Upper lobe of left lung (tissue), 6 donors: ENCODE results near the gene BRPF3. TPM values are rescaled to one million over a fixed set of nuclear protein-coding genes. Genes with fewer than 3 reads are reported as not detected.

Experiments
- ATAC-seq, 2 donors: fragments of 200-7000 bp; cut with Tn5 transposase; one replicate each; pipeline ENCODE4 v1.9.1; 2022; ENCODE audit warnings: mild to moderate bottlenecking in 2 of 2, moderate library complexity in 2 of 2; ENCODE audit not compliant: low FRiP score in 2 of 2
- DNase-seq, 2 donors: peaks; one replicate each; pipeline ENCODE4 v3.0.0-alpha.2; 2019 to 2020
- H3K27ac ChIP-seq, 4 donors: fragments of 200-600 bp; sonication (generic); one replicate each; pipeline ENCODE4 v1.5.1; 2016 to 2019
- H3K27me3 ChIP-seq, 4 donors: fragments of 200-600 bp; sonication (generic); one replicate each; pipeline ENCODE4 v1.5.1; 2017 to 2019
- H3K36me3 ChIP-seq, 4 donors: fragments of 200-600 bp; sonication (generic); one replicate each; pipeline ENCODE4 v1.5.1; 2016 to 2019
- H3K4me1 ChIP-seq, 4 donors: fragments of 200-600 bp; sonication (generic); one replicate each; pipeline ENCODE4 v1.5.1; 2018 to 2019
- H3K4me3 ChIP-seq, 4 donors: fragments of 200-600 bp; sonication (generic); one replicate each; pipeline ENCODE4 v1.5.1; 2017 to 2019; ENCODE audit warnings: mild to moderate bottlenecking in 2 of 4, moderate library complexity in 1 of 4
- H3K9me3 ChIP-seq, 4 donors: fragments of 200-600 bp; sonication (generic); one replicate each; pipeline ENCODE4 v1.5.1; 2018 to 2019
- CTCF ChIP-seq, 6 experiments: fragments of 450-650 bp in 4 of 6; fragments of 200-600 bp in 2 of 6; sonication (generic) in 2 of 6; IDR thresholded peaks; one replicate each; pipeline ENCODE4 v1.5.1; 2016 to 2019; ENCODE audit warnings: antibody characterized with exemption in 6 of 6
- EP300 ChIP-seq, 4 donors: sonication (generic); formaldehyde crosslinking; IDR thresholded peaks; one replicate each; pipeline ENCODE4 v1.5.1; 2017; ENCODE audit warnings: antibody characterized with exemption in 4 of 4, control low read depth in 2 of 4
- POLR2A ChIP-seq, 4 donors: fragments of 450-650 bp; IDR thresholded peaks; one replicate each; pipeline ENCODE4 v1.5.1; 2016 to 2017; ENCODE audit warnings: antibody characterized with exemption in 4 of 4, mild to moderate bottlenecking in 2 of 4
- POLR2AphosphoS5 ChIP-seq, 2 donors: sonication (generic); formaldehyde crosslinking; IDR thresholded peaks; one replicate each; pipeline ENCODE4 v1.5.1; 2017; ENCODE audit warnings: antibody characterized with exemption in 2 of 2
- WGBS, 2 donors: methylation state at CpG; one replicate each; pipeline ENCODE4 v1.1.5; 2017 to 2018; 5-methylcytosine and 5-hydroxymethylcytosine counted together
- total RNA-seq, 6 donors: library from RNA; depleted of rRNA in 4 of 6; stranded (reverse); fragments of >200 nt in 4 of 6; gene quantifications; one replicate each; pipeline versions ENCODE4 v1.1.0 to v1.2.1, GENCODE V29; 2016 to 2021
- donor health status: DM: no; HTN: no; CAD: no; lungs with moderate emphysema.
- donor health status: DM: no; HTN: yes; CAD: no; lungs with severe emphysema.

BRPF3 gene
- total RNA-seq, 6 donors from 2014 or later: 23.7 to 37.4 (median 33.4) TPM

DNA sequence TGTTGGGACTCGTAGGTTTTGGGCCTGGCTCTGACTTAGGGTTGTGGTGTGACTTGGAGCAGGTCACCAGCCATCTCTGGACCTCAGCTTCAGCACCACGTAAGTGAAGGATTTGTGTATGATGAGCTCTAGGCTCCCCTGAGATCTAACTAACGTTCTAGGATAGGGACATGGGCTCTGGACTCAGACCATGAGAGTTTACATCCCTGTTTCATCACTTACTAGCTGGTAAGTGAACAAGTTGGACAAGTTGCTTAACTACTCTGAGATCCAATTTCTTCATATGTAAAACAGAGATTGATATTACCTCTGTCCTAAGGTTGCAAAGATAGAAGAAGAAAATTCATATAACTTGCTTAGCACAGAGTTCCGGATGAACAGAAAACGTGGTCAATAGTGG is 53.0 kb downstream of the BRPF3 start:
- H3K27ac ChIP-seq: no peak overlapping the region
- 76 to 85% methylated on average over 5 of the region's 5 CpGs for WGBS, 2 donors
- no peak for TF ChIP-seq POLR2AphosphoS5 (IDR thresholded peaks at IDR 0.05)
- no peak for TF ChIP-seq EP300 (IDR thresholded peaks at IDR 0.05)
- TF ChIP-seq POLR2A (IDR thresholded peaks at IDR 0.05): no peak
- TF ChIP-seq CTCF (IDR thresholded peaks at IDR 0.05): no peak
- no peaks in the 10 kb centered on the region for H3K27me3 ChIP-seq
- H3K36me3 ChIP-seq: no peaks in the 10 kb centered on the region
- H3K4me1 ChIP-seq: peaks cover 0 to 7% (median 5%) of the 10 kb centered on the region in 4 donors
- no peaks in the 10 kb centered on the region for H3K9me3 ChIP-seq
- ATAC-seq (no peak), DNase-seq (no peak)
- H3K4me3 ChIP-seq: no peak overlapping the region

- Histone ChIP-seq H3K36me3 (no peaks in the 10 kb centered on the region), H3K4me1 (peaks cover 0 to 7% (median 5%) of the 10 kb centered on the region in 4 donors), H3K27ac (no peak overlapping the region), H3K27me3 (no peaks in the 10 kb centered on the region), H3K9me3 (peaks cover 0 to 1% (median 0%) of the 10 kb centered on the region in 4 donors), H3K4me3 (no peak overlapping the region)
- no peak for DNase-seq
- WGBS, 2 donors: 95 to 98% methylated on average over 2 of the region's 2 CpGs
- ATAC-seq: no peak
- no peak for TF ChIP-seq EP300 (IDR thresholded peaks at IDR 0.05)
- TF ChIP-seq CTCF (IDR thresholded peaks at IDR 0.05): no peak
- no peak for TF ChIP-seq POLR2AphosphoS5 (IDR thresholded peaks at IDR 0.05)
- TF ChIP-seq POLR2A (IDR thresholded peaks at IDR 0.05): no peak
Observed at GRCh38 chr6:36252005-36252404, 55.5 kb downstream of the BRPF3 start.

GRCh38 chr6:36263390-36264000 is 67.0 kb downstream of the BRPF3 start:
- Histone ChIP-seq H3K4me1 (peaks cover 0 to 7% (median 0%) of the 10 kb centered on the region in 4 donors), H3K4me3 (no peak overlapping the region), H3K27me3 (no peaks in the 10 kb centered on the region), H3K9me3 (peaks cover 0 to 8% (median 8%) of the 10 kb centered on the region in 4 donors), H3K27ac (no peak overlapping the region), H3K36me3 (no peaks in the 10 kb centered on the region)
- 71% methylated on average over 9 of the region's 9 CpGs for WGBS, 2 donors
- DNase-seq (no peak), ATAC-seq (no peak)
- no peak for TF ChIP-seq POLR2AphosphoS5 (IDR thresholded peaks at IDR 0.05)
- no peak for TF ChIP-seq POLR2A (IDR thresholded peaks at IDR 0.05)
- no peak for TF ChIP-seq CTCF (IDR thresholded peaks at IDR 0.05)
- TF ChIP-seq EP300 (IDR thresholded peaks at IDR 0.05): no peak

DNA sequence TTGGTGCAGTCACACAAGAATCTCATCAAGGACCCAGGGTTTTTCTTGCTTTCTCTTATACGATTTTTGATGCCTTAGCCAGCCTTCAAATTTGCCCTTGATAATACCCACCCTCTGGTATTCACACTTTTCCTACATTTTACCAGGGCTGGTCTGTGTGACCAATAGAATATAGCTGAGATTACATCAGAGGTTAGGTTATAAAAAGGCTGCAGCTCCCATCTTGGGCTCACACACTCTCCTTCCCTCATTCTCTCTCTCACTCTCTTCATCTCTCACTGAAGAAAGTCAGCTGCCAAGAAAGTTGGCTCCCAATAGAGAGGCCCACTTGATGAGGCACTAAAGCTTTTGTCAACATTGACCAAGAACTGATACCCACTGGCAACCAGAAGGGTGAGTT is 69.2 kb downstream of the BRPF3 start:
- TF ChIP-seq EP300 (IDR thresholded peaks at IDR 0.05): no peak
- no peak for TF ChIP-seq CTCF (IDR thresholded peaks at IDR 0.05)
- no peak for TF ChIP-seq POLR2A (IDR thresholded peaks at IDR 0.05)
- no peak for TF ChIP-seq POLR2AphosphoS5 (IDR thresholded peaks at IDR 0.05)
- Histone ChIP-seq H3K27ac (no peak overlapping the region), H3K27me3 (no peaks in the 10 kb centered on the region), H3K4me1 (peaks cover 0 to 7% (median 0%) of the 10 kb centered on the region in 4 donors), H3K9me3 (peaks cover 0 to 8% (median 8%) of the 10 kb centered on the region in 4 donors), H3K4me3 (no peak overlapping the region), H3K36me3 (no peaks in the 10 kb centered on the region)
- DNase-seq: no peak
- WGBS, 2 donors: 89 to 91% methylated on average over 1 of the region's 1 CpG
- ATAC-seq: no peak
